GM18502 (cell line): ENCODE data around the gene SLC16A8.
"Not testable (repeated sequence)": the region's sequence is repeated elsewhere in the genome, so short reads cannot be mapped to it uniquely, and the experiment has no call there.

Experiments
- ATAC-seq: cut with Tn5 transposase; IDR thresholded peaks from one replicate; pipeline ENCODE4 v1.9.1; 2021; ENCODE audit warnings: mild to moderate bottlenecking; ENCODE audit not compliant: unreplicated experiment, poor library complexity

Gene SLC16A8, protein sequence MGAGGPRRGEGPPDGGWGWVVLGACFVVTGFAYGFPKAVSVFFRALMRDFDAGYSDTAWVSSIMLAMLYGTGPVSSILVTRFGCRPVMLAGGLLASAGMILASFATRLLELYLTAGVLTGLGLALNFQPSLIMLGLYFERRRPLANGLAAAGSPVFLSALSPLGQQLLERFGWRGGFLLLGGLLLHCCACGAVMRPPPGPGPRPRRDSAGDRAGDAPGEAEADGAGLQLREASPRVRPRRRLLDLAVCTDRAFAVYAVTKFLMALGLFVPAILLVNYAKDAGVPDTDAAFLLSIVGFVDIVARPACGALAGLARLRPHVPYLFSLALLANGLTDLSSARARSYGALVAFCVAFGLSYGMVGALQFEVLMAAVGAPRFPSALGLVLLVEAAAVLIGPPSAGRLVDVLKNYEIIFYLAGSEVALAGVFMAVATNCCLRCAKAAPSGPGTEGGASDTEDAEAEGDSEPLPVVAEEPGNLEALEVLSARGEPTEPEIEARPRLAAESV

DNA sequence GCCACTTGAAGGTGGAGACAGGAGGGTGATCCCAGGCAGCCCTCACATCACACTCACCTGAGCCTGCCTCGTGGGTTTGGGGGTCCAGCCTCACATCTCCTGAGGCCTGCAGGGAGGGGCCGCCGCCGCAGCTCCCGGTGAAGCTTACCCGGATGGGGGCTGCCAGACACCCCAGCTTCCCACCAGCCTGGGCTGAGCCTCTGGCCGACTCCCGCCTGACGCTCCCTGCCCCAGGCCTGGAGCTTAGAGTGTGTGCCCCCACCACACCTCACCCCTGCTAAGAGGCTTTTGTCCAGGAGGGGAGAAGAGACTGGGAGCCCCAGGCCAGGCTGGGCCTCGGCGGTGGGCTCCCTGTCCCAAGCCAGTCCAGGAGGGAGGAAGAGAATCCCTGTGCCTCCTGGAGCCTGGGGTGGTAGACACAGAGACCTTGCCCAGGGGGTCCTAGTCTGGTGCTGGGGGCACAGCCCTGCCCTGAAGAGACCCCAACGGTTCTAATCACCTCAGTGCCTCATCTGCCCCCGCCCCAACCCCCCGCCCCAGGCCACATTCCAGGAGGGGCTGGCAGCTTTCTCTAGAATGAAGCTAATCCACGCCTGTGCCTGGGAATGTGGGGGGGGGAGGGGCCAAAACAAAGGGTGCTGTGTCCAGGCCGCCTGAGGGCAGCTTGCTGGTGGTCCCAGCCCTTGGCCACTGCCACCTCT, at the start of gene SLC16A8:
Gene SLC16A8 (minus strand): TSS at position 254 of the 701 bp plus-strand sequence. CDS start 1,311 bp downstream, outside the sequence.
- ATAC-seq = no peak

DNA sequence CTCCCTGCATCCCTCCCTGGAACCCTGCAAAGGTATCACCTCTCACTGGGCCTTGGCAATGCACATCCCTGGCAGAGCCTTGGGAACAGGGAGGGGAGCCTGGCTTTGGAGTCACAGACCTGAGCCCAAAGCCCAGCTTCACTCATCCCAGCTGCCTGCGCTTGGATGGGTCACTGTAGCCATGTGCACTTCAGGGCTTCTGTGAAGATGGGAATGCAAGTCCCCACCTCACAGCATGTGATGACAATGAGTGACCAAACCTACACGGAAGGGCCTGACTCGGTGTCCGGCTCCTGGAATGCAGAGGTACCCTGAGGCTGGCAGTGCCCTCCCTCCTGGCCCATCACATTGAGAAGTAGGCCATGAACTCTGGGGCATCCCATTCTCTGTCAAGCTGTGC, 49.3 kb upstream of the SLC16A8 start:
- no peak for ATAC-seq

DNA sequence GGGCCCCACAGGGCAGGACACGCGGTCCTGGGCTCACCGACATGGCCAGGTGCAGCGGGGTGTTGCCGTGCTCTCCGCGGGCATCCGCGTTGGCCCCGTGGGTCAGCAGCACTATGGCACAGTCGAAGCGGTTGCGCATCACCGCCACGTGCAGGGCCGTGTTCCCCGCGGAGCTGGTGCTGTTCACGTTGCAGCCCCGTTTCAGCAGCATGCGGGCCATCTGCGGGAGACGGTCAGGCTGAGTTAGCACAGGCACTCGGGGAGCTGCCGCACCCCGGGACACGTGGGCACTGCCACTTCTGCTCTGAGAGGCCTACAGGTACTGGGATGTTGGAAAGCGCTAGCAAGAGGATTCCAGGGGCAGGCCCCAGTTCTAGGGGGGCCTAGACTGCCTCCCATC, 48.8 kb upstream of the SLC16A8 start:
- no peak for ATAC-seq

DNA sequence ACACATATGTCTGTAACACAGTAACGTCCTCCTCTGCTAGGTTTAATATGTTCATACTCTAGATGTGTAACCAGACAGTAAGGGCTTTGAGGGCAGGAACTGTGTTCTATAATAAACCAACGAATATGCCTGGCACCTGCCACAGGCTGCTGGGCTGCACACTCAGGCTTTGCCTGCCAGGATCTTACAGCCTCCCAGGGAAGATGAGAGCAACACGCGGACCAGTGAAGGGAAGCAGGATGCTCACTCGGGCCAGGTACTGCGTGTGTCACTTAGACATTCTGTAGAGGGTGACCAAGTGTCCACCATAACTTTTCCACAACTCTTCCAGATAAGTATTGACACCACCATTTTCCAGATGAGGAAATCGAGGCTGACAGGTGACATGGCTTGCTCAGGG, 48.2 kb upstream of the SLC16A8 start:
- no peak for ATAC-seq

DNA sequence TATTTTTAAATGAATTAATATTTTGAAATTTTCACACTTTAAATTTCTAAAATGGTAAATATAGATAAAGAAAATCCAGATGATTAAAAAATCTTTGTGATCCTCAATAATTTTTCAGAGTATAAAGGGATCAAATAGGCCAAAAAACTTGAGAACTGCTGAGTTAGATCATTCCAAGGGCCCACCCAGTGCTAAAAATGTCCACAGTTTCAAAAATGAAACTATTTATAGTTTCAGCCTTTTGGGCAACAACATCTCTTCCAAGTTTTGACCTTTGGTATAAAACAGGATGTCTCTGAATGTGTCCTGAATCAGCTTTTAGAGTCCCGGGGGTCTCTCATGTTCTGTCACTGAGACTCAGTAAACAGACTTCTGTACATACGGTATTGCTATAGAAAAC, 47.4 kb upstream of the SLC16A8 start:
- ATAC-seq = no peak

DNA sequence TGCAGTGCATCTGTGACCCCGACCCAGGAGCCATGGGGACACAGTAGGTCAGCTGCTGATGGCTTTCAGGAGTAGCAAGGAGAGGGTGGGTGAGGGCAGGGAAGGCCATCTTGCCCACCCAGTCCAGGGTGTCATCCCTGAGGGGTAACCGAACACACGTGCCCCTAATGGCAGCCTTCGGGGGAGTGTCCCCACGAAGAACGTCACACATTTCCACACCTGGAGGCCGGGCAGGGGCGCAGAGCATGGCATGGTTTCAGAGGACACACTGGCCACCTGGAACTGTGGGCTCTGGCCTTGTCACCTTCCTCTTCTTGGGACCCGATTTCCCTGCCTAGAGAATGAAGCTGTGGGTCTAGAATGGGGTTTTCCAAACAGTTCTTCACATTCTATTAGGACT, 45.9 kb upstream of the SLC16A8 start:
- no peak for ATAC-seq

DNA sequence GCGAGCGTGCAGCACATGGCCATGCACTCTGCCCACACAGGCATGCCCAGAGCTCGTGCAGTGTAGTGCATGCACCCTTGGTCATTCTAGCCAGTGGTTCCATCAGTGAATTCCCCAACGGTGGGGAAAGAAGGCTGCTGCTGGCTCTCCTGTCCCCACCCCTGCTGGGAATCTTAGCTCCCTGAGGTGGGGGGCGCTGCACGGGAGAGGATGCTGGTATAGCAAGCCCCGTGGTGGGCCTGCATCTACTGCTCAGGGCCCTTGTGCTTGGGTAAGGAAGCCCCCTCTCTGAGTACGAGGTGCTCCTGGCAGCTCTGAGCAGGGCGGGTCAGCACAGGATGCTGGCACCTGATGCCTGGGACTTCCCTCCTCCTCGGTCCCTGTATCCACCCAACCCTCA, 45.0 kb upstream of the SLC16A8 start:
- no peak for ATAC-seq

DNA sequence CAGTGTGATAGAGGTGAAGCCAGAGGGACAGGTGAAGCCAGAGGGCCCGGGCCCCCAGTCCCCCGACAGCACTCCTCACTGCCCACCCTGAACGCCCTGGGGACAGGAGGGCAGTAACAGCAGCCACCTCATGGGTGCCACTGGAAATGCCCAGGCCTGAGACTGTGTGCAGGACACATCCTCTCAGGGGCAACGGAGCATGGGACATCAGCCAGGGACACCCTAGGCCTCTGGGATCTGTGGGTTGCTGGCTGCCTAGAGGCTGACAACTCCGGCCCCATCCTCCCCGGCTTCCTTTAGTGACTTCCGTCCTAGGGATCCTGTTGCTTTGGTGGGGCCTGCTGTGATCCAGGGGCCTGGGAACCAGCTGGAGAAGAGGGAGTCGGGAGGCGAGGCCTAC, 43.9 kb upstream of the SLC16A8 start:
- no peak for ATAC-seq

DNA sequence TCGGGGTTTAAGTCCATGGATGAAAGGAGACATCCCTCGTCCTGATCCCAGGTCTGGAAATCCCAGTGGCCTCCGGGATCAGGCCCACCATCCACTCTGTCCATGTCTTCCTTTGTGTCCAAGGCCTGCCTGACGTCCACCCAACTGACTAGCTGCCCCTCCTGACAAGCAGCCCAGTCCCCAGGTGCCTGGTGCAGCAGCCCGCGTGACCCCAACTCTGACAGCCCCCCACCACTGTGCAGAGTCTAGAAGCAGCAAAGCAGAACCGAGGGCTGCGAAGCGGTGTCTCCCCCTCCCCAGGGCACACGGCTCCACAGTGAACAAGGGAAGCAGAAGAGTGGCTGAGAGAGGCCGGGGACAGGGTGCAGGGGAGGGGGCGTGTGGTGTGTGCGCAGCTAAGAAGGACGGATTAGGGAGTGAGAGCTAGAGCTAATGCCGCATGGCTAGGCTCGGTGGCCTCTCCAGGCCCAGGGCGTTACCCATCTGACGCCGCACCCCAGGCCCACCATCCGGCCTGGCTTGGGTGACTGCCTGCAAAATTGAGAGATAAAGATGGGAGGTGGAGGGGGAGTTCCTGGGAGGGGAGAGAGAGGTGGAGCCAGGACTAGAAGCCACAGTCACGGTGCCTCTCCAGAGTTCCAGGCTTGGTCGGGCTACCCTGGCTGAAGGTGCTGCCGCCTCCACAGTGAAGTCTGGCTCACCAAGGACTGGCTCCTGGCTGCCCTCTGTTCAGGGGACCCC, 43.1 kb upstream of the SLC16A8 start:
- no peak for ATAC-seq

DNA sequence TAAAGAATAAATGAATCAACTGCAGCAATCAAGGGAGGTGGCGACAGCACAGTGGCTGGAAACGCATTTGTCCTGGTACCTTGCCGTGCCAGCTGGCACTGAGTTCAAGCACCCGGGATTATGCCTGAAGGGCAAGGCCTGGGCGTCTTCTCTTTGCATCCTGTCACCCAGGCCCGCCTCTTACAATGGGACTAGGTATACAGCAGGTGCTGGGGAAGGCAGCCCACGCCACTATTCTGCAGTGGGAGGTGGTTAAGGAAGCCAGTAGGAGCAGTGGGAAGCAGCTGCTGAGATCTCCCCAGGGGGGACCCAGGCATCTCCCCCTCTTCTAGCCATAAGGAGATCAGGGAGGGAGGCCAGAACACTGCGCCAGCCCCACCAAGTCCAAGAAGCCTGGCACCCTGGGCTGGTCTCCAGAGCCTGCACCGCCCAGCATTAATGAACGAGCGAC, 41.8 kb upstream of the SLC16A8 start:
- ATAC-seq = no peak

DNA sequence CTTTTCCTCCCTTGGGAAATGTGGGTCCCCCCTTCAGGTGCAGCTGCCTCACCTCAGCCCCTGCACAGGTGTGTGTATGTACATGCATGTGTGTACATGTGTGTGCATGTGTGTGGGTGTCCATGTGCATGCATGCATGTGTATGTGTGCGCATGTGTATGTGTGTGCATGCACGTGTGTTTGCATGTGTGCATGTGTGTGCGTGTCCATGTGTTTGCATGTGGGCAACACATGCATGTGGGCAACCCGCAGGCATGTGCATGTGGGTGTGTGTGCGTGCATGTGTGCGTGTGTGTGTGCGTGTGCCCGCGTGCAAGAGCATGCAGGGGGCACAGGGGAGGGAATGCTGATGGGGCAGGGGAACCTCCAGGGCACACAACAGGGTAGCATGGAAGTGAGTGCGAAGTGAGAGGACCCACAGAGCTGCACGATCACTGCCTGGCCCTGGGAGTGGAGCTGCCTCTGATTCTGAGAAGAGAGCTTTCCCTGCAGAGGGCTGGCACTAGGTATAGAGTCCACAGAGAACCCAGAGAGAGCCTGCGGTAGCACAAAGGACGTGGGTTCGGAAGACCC, 41.1 kb upstream of the SLC16A8 start:
- ATAC-seq = no peak

DNA sequence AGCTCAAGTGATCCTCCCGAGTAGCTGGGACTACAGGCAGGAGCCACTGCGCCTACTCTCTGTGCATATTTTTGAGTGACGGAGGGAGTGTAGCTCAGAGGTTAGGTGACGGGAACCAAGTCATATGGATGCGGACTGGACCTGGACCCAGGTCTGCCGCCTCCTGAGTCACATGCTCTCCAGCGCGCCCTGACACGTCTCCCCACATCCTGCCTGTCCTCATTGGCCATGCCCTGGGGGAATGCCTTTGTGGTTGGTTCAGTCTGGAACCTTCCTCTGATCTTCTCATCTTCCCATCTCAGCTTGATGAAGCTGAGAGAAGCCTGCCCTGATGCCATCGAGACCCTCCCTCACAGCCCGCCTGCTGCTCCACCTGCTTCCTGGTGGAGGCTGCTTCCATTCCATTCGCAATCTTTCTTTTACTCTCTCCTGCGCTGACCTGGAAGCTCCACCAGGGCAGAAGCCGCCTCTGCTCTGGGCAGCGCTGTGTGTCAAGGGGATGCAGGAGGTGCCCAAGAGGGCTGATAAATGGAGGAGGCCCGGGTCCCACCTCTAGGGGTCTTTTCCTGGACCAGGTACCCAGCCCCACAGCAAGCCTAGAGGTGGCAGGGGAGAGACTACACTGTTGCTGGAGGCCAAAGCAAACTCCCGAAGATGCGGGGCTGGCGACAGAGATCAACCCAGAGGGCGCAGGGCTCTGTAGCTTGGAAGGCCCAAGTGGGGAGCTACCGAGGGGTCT, 40.4 kb upstream of the SLC16A8 start:
- ATAC-seq = no peak

DNA sequence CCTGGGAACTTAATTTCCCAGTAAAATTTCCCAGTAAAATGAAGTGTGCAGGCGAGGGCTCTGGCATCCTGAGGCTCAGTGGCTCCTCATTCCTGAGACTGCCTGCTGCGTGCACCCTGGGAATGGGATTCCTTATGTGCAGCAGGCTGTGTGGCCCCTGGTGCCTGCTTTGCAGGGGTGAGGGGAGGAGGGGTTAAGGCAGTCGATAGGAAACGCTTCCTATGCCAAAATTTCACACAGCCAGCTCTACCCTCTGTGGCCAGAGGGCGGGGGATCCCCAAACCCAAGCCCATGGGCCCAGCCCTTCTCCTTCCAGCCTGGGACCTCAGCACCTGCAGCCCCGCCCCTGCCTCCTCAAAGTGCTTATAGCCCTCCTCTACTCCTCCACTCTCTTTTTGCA, 38.6 kb upstream of the SLC16A8 start:
- no peak for ATAC-seq

DNA sequence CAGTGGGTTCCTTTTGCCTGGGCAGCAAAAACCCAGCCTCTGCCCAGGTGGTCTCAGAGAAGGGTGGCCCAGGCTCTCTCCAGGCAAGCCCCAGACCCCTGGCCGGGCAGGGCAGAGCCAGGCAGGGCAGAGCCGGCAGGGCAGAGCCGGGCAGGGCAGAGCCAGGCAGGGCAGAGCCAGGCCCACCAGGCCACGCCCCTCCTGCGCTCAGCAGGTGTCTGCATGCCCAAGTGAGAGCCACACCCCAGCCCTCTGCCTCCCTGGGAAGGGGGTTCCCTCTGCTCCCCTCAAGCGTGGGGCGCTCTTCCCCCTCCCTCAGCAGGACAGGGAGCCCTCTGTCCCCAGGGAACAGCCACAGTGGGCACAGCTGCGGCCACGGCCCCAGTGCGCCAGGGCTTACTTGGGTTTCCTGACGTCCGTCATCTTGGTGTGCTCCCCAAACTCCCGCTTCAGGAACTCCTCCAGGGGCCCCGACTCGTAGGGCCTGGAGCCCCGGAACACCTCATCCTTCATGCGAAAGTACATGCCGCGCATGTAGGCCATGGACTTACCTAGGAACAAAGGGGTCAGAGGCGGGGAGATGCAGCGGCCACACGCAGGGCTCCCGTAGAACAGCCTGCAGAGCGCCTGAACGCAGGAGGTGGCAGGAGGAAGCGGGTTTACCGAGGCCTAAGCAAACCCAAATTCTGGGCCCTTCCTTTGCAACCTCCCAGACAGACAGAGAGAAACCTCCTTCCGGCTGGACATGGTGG, 36.6 kb upstream of the SLC16A8 start:
- no peak for ATAC-seq

DNA sequence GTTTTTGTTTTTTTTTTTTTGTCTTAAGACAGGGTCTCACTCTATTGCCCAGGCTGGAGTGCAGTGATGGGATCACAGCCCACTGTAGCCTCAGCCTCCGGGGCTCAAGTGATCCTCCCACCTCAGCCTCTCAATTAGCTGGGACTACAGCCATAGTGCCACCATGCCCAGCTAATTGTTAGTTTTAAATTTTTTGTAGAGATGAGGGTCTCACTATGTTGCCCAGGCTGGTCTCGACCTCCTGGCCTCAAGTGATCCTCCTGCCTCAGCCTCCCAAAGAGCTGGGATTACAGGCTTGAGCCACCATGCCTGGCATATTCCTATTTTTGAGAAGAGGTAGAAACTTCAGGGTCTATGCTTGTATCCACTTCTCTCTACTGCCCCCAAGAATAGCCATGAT, 34.8 kb upstream of the SLC16A8 start:
- not testable (repeated sequence) for ATAC-seq

DNA sequence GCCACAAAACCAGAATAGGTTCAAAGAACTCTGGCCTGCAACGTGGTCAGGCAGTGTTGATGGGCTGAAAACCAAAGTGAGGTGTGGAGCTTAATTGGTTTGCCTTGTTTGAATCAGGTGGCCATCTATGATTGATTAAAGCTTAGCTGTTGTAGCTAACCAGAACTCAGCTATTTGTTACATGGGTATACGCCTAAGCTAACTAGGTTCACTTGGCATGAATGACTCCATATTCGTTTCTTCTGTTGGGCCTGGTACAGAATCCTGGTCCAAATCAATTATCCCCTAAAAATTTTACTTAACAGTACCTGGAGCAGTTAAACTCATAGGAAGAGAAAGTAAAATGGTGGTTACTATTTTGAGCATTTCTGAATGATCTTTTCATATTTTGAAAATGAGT, 34.2 kb upstream of the SLC16A8 start:
- no peak for ATAC-seq

DNA sequence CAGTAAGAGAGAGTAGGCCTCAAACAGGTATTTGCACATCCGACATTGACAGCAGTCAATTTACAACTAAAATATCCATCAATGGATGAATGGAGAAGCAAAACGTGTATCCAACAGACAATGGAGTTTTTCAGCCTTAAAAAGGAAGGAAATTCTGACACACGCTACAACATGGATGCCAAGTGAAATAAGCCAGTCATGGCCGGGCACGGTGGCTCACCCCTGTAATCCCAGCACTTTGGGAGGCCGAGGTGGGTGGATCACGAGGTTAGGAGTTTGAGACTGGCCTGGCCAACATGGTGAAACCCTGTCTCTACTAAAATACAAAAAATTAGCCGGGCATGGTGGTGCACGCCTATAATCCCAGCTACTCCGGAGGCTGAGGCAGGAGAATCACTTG, 33.6 kb upstream of the SLC16A8 start:
- not testable (repeated sequence) for ATAC-seq

DNA sequence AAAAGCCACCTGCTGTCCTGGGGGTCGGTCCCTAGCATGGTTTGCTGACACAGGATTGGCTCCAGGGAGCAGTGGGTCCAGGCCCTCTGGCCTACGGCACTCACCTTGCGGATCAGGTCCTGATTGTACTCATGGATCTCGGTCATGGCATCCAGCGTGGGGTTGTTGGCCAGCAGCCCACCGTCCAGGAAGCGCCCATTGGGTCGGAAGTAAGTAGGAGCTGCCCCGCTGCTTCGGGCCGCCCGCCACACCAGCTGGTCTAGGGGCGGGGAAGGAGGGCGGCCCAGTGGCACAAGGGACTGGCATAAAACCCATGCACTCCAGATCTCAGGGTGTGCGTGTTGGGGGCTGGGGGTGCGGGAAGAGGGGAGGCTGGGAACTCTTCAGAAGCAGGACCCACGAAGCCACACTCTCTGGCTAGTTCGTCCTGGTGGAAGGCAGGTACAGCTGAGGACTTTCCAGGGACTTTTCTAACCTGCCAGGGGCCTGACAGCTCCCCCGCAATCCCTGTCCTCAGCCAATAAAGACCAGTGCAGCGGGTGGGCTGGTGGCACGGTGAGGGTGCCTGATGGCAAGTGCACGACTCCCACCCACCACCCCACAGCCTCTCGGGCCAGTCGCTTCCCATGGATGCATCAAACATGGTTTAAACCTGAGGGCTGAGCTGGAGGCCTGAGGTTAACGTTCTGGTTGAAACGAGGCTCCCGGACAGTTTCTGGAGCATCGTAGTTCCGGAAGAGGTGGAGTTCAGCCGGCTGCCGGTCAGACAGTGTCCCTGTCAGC, 31.6 kb upstream of the SLC16A8 start:
- no peak for ATAC-seq
